Activated T-helper 1 cell treated with Interleukin-2 at 50 U/mL for 16 hours (primary cell): ENCODE data around the gene RAMP3.
"Not testable (repeated sequence)": the region's sequence is repeated elsewhere in the genome, so short reads cannot be mapped to it uniquely, and the experiment has no call there.

Experiments used
- DNase-seq: peaks from one replicate; pipeline ENCODE4 v3.0.0-alpha.2; 2020; ENCODE audit warnings: low read depth

RAMP3 gene

GRCh38 chr7:45157286-45157652, 322 bp upstream of the RAMP3 start:
- no peak for DNase-seq

- no peak for DNase-seq
Measured at GRCh38 chr7:45158471-45158870, 880 bp downstream of the RAMP3 start.

DNA sequence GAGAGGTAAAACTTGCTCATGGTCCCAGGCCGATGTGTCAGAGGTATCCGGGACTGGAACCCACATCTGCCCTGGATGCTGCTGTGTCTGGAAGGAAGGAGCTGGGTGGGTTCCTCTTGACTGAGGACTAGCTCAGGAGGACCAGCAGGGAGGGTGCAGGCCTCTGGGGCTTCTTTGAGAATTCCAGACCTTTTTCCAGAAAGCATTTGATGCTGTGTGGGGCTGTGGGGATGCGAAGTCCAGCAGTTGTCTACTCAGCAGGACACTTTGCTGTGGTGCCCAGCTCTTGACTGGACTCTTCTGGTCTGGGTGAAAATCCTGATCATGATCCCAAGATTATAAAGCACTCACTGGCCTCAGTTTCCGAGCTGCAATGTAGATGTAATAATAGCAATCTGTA, 1.7 kb downstream of the RAMP3 start:
- no peak for DNase-seq

- no peak for DNase-seq
Measured at GRCh38 chr7:45160417-45160881, 2.9 kb downstream of the RAMP3 start.

DNA sequence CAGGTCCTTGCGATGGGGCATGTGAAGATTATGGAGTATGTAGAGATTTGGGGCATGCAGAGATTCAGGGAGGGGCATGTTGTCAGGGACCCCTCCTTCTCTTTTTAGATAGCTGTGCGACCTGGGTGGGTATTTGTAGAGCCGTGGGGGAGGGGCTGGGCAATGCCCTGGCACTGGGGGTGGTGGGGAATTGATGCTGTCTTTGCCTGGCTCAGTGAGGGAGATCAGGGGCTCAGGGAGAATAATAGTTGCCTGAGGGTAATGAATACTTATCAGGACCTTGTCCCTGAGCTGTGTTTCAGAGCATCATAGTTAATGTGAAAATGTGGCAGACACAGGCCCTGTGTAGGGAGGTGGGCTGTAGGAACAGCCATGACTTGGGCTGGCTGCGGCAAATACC, 3.5 kb downstream of the RAMP3 start:
- DNase-seq: no peak

GRCh38 chr7:45161842-45162241, 4.3 kb downstream of the RAMP3 start:
- DNase-seq: no peak

- DNase-seq: no peak
Measured at GRCh38 chr7:45162311-45162845, 4.8 kb downstream of the RAMP3 start.

DNA sequence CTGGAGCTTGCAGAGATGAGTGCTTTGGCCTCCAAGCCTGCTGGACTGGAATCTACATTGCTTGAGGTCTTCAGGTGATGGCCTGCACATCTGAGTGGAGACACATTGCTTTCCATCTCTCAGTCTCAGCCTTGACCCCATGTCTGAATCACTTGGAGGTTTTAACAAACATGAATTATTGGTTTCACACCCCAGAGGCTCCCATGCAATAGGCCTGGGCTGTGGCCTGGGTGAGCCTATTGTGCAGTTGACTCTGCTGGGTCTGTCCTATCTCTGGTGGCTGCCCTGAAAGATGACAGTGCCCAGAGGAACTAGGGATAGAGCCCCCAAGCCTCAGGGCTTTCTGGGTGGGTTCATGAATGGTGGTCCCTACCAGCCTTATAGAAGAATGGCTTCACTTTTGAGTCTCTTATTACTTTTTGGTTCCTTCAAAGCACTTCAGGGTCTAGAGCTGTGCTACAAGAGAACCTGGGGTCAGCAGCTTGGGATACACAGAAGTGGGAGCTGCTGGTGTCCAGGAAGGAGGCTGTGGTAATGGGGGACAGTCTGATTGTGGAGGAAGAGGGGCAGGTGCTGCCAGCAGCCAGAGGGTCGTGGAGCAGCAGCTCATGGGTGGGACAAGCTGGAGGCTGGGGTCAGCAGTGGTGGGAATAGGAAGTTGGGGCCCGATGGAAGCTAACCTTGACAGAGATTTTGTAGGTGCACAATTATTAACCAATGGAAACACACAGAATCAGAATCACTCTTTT, 5.5 kb downstream of the RAMP3 start:
- no peak for DNase-seq

DNA sequence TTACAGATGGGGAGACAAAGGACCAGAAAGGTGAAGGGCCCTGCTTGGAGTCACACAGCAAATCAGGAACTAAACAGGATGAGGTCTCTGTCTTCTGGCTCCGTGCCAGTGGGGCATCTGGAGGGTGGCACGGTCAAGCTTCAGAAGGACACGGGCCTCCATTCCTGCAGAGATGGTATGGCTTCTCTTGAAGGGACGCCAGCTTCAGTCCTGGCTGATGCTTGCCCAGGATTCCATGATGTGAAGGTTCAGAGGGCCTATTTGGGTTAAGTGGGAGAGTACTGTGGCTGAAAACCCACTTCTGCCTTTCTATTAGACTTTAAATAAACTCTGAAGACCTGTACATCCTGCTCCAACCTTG, 6.1 kb downstream of the RAMP3 start:
- DNase-seq: no peak

- not testable (repeated sequence) for DNase-seq
Measured at GRCh38 chr7:45164271-45164670, 6.7 kb downstream of the RAMP3 start.

DNA sequence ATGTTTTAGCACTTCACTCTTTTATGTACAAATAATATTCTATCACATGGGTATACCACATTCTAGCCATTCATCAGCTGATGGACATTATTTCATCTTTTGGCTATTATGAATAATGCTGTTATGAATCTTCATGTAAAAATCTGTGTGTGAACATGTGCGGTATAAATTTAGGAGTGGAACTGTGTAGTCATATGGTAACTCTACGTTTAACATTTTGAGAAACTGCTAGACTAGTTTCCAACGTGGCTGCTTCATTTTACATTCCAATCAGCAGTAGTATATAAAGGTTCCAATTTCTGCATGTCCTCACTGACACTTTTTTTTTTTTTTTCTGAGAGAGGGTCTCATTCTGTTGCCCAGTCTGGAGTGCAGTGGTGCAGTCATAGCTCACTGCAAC, 8.3 kb downstream of the RAMP3 start:
- no peak for DNase-seq

DNA sequence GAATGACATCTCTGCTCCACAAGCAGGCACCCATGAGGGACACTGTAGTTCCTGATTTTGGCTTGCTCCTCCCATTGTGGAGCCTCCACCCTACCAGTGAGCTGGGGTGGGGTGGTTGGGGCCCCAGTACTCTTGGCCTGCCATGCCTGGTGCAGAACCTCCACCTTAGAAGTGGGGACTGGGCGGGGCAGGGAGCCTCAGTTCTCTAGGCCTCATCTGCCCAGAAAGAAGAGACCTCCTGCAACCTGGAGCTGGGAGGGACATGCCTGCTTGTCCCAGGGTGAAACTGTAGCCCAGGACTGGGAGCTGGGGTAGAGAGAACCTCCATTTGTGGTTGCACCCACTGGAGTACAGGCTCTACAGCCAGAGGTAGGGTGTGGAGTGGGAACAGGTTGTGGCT, 14.4 kb downstream of the RAMP3 start:
- no peak for DNase-seq

DNA sequence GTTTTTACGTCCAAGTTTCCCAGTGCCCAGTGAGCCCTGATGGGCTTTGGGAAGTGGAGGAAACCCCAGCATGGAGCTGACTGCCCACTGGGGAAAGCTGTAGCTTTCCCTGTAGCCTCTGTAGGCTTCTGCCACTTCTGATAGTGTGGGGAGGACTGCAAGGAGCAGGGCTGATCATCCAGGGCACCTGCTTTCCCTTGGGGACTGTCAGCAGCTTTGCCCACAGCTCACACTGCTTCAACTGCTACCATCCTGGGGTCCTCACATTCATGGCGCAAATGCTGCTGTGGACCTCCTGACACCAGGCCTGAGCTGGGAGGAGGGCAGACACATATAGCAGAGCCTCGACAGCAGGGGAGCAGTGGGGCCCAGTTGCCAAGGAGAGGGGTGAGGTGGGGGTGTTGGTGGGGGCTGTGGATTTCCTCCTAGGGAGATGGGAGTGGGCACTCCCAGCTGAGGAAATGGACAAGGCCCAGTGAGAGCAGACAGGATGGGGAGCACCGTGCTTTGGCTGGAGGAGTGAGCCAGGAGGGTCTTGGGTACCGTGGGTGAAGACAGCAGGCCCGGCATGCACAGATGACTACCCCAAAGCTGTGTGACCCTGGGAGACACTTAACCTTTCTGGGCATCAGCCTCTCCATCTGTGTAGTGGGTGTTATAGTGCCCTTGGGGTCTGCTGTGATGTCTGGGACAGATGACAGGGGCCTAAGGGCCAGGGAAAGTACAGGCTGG, 16.2 kb downstream of the RAMP3 start:
- no peak for DNase-seq

- DNase-seq: no peak
Measured at GRCh38 chr7:45174328-45174610, 16.7 kb downstream of the RAMP3 start.

DNA sequence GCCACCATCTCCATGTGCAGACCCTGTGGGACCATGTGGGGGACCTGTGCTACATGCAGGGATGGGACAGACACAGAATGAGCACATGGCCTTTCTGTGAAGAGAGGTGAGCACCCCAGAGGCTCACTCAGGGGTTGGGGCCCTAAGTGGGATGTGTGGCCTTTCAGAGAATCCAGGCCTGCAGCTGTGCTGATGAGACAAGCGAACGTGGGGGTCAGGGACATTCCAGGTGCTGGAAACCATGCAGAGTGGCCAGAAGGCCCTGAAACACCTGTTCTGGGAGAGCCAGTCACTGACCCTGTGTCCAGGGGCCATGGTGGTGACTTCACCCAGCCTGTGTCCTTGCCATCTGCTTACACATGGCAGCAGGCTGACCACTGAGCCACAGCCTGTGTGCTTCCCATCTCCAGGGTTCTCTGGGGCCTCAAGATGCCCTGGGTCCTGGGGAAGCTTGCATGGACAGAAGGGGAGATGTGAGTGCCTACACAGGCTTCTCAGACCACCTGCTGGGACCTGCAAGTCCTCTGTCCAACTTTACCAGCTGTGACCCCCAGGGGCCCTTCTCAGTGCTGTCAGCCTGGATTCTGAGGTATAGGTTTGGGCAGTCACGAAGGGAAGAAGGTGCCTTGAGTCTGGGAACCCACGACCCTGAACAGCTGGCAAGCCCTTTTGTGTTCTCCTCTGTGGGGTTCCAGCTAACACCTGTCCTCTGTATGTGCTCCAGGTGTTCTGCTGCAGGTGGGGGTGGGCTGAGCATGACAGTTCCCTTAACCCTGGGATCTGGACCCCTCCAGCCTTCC, 17.6 kb downstream of the RAMP3 start:
- no peak for DNase-seq

GRCh38 chr7:45176091-45176490, 18.5 kb downstream of the RAMP3 start:
- DNase-seq: no peak

DNA sequence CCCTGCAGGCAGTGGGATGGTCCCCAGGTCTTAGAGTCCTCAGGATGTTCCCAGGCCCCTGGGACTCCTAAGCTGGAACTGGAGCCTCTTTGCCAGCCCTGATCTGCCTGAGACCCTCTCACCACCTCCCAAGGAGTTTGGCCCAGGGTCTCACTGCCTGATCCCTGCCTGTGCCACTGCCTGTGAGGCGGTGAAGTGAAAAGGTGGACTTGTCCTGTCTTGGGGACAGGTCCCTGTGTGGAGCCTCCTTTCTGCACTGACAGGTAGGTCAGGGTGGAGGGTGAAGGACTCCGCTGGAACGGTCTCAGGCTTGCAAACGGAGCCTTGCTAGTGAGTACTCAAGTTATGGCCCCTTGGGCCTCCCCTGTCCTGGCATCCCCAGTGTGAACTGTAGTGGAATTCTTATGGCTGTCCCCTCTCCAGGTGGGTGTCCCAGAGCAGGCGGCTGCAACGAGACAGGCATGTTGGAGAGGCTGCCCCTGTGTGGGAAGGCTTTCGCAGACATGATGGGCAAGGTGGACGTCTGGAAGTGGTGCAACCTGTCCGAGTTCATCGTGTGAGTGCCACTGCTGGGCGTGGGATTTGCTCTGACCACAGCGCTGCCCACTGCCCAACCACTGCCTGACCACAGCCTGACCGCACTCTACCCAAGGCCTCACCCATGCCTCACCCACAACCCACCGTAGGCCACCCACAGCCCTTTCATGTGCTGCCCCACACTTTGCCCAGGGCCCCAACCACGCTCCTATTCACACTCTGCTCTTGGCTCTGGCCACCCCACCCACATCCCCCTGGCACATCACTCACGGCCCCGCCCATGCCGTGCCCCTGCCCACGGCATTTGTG, 19.5 kb downstream of the RAMP3 start:
- DNase-seq: no peak

DNA sequence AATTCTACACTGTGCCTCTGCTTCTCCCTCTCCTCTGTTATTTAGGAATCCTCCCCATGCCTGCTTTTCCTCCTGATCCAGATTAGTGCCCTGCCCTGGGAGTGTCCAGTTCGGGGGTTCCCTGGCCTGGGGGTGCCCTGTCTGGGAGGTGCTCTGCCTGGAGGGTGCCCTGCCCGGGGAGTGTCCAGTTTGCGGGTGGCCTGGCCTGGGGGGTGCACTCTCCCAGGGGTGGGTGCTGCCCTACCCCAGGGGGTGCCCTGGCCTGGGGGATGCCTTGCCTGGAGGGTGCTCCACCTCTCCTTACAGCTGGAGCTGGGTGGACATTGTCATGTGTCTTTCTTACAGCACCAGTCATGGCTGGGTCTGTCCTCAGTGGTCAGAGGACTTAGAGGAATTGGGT, 20.2 kb downstream of the RAMP3 start:
- DNase-seq: no peak

GRCh38 chr7:45178241-45179225, 20.9 kb downstream of the RAMP3 start:
- DNase-seq: no peak

DNA sequence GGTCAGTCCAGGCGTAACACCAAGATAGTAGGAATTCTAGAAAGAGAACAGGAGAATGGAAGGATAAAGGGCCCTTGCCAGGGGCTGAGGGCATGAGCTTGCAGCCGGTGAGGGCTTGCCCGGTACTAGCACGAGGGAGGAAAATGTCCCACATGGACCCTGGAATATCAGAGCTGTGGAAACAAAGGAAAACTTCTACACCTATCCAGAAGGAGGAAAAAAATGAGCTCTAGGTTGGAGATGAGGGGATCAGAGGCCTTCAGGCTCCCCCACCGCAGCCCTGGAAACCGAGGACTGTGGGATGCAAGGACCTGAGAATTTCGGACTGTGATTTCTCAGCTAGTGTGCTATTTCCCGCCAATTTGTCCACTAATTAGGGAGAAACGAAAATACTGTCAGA, 22.1 kb downstream of the RAMP3 start:
- no peak for DNase-seq
